ENCODE measurements around the gene SP1.

SP1 gene

DNA sequence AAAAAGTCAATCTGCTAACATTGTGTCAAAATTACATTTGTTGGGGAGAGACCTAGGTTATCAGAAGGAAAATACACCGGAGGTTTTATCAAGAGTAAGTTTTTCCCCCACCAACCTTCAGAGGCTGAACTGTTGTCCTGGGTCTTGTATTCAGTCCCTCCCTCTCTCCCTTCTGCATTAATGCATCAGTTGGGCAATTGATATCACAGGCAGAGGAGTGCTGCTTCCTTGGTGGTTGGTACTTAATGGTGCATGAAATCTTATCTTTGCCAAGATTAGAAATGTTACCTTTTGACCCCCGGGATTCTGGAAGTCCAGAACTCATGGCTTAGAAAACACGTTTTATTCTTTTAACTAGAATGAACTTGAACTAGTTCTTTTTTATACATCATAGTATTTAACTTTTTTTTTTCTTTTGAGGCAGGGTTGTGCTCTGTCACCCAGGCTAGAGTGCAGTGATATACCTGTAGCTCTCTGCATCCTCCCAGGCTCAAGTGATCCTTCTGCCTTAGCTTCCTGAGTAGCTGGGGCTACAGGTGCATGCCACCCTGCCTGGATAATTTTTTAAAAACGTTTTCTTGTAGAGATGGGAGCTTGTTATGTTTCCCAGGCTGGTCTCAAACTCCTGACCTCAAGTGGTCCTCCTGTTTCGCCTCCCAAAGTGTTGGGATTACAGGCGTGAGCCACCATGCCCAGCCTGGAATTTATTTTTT lies 76.8 kb downstream of the SP1 start:
- no peaks in the 10 kb centered on the region for H3K27me3 ChIP-seq (ENCODE audit: control insufficient read depth in 1 of 2, insufficient read depth in 2 of 2, low read length in 2 of 2)
- peaks cover 20% of the 10 kb centered on the region for H3K4me1 ChIP-seq (ENCODE audit: insufficient read depth, low read length)
- H3K9ac ChIP-seq (ENCODE audit: low read length): no peak overlapping the region
- peaks cover 71% of the 10 kb centered on the region for H3K36me3 ChIP-seq (ENCODE audit: insufficient read depth, low read length)
- H3K9me3 ChIP-seq (ENCODE audit: low read length): no peaks in the 10 kb centered on the region
- H3K4me3 ChIP-seq (ENCODE audit: low read depth in 1 of 2, low read length in 2 of 2): no peak overlapping the region
- no peak overlapping the region for H3K27ac ChIP-seq (ENCODE audit: low read depth, low read length)

DNA sequence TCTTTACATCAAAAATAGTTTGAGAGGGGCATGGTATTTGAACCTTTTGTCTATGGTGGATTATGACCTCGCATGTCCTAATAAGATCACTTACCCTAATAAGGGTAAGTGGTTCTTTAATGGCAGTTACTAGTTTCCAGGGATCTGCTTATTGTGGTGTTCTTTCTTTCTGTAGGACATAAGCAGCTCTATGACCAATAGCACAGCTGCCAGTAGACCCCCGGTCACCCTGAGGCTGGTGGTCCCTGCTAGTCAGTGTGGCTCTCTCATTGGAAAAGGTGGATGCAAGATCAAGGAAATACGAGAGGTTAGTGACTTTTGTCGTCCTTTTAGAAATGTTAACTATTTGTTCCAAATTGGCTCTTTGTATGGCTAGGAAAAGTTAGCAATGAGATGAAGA lies 79.1 kb downstream of the SP1 start:
- H3K9me3 ChIP-seq (ENCODE audit: low read length): no peaks in the 10 kb centered on the region
- H3K27me3 ChIP-seq (ENCODE audit: control insufficient read depth in 1 of 2, insufficient read depth in 2 of 2, low read length in 2 of 2): no peaks in the 10 kb centered on the region
- H3K9ac ChIP-seq (ENCODE audit: low read length): no peak overlapping the region
- no peak overlapping the region for H3K4me3 ChIP-seq (ENCODE audit: low read depth in 1 of 2, low read length in 2 of 2)
- H3K27ac ChIP-seq (ENCODE audit: low read depth, low read length): no peak overlapping the region
- peaks cover 93% of the 10 kb centered on the region for H3K36me3 ChIP-seq (ENCODE audit: insufficient read depth, low read length)
- peaks cover 7% of the 10 kb centered on the region for H3K4me1 ChIP-seq (ENCODE audit: insufficient read depth, low read length)

DNA sequence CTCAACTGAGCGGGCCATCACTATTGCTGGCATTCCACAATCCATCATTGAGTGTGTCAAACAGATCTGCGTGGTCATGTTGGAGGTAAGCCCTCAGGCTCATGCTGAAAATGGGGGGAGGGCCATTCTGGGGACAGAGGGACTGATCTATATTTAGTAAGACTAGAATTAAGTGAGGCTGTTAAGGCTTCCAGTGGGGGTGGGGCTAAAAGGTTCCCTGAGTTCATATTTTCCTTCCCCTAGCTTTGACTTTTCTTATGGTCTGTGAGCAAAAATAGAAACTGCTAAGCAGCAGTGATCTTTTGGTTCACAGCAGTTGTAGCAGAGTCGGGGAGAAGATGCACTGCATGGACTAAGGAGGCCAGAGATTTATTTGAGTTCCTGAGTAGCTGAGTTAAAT lies 81.1 kb downstream of the SP1 start:
- no peaks in the 10 kb centered on the region for H3K4me1 ChIP-seq (ENCODE audit: insufficient read depth, low read length)
- no peak overlapping the region for H3K27ac ChIP-seq (ENCODE audit: low read depth, low read length)
- no peaks in the 10 kb centered on the region for H3K9me3 ChIP-seq (ENCODE audit: low read length)
- peaks cover 94% of the 10 kb centered on the region for H3K36me3 ChIP-seq (ENCODE audit: insufficient read depth, low read length)
- no peak overlapping the region for H3K4me3 ChIP-seq (ENCODE audit: low read depth in 1 of 2, low read length in 2 of 2)
- H3K9ac ChIP-seq (ENCODE audit: low read length): no peak overlapping the region
- no peaks in the 10 kb centered on the region for H3K27me3 ChIP-seq (ENCODE audit: control insufficient read depth in 1 of 2, insufficient read depth in 2 of 2, low read length in 2 of 2)

DNA sequence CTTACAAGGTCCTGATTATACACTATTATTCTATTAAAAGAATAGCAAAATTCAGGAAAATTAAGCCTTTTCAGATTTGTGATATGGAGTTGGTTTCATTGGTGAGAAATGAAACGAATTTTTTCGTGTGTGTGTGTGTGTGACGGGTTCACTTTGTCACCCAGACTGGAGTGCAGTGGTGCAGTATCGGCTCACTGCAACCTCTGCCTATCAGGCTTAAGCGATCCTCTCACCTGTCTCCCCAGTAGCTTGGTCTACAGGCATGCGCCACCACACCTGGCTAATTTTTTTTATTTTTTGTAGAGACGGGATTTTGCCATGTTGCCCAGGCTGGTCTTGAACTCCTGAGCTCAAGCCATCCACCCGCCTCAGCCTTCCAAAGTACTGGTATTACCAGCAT lies 81.6 kb downstream of the SP1 start:
- H3K4me3 ChIP-seq (ENCODE audit: low read depth in 1 of 2, low read length in 2 of 2): no peak overlapping the region

GRCh38 chr12:53462935-53463334 lies 83.0 kb downstream of the SP1 start:
- Histone ChIP-seq H3K9ac (ENCODE audit: low read length) (no peak overlapping the region), H3K4me1 (ENCODE audit: insufficient read depth, low read length) (no peaks in the 10 kb centered on the region), H3K27ac (ENCODE audit: low read depth, low read length) (no peak overlapping the region), H3K27me3 (ENCODE audit: control insufficient read depth in 1 of 2, insufficient read depth in 2 of 2, low read length in 2 of 2) (no peaks in the 10 kb centered on the region), H3K36me3 (ENCODE audit: insufficient read depth, low read length) (peaks cover 96% of the 10 kb centered on the region), H3K4me3 (ENCODE audit: low read depth in 1 of 2, low read length in 2 of 2) (no peak overlapping the region), H3K9me3 (ENCODE audit: low read length) (no peaks in the 10 kb centered on the region)

More for the DNA sequence above, 81.6 kb downstream of the SP1 start:
- Histone ChIP-seq H3K36me3 (ENCODE audit: insufficient read depth, low read length) (peaks cover 94% of the 10 kb centered on the region), H3K27ac (ENCODE audit: low read depth, low read length) (no peak overlapping the region), H3K4me1 (ENCODE audit: insufficient read depth, low read length) (no peaks in the 10 kb centered on the region), H3K27me3 (ENCODE audit: control insufficient read depth in 1 of 2, insufficient read depth in 2 of 2, low read length in 2 of 2) (no peaks in the 10 kb centered on the region), H3K9ac (ENCODE audit: low read length) (no peak overlapping the region), H3K9me3 (ENCODE audit: low read length) (no peaks in the 10 kb centered on the region)

DNA sequence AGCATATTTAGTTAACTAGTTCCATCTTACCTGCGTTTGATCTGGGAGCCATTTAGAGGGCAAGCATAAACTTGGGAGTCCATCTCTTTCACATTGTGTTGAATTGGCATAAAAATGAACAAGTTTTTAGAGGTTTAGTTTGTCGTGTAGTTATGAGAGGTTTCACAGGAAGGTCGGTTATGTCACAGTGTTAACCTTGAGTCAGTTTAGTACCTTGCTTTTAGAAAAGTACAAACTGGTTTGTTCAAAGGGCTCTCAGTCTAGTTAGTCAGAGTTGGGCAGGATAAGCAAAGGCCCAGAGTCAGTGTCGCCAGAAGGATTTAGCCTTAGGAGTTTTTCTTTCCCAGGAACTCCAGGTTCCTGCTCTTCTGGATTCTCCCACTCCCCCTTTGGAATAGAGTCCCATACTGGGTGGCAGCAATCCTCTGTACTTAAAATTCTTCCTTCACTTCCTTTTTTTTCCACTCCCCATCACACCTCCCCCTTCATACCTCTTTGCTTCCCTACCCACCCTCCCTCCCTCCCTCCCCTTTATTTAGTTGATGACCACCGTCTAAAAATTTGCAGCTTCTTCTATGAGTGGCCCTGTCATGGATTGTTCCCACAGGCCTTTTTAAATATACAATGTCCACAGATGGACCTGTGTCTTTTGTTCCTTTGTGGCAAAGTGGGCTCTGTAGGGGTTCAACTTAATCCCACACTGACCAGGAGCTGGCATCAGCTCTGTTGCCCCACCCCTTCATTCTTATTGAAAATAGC lies 84.0 kb downstream of the SP1 start:
- Histone ChIP-seq H3K27me3 (ENCODE audit: control insufficient read depth in 1 of 2, insufficient read depth in 2 of 2, low read length in 2 of 2) (no peaks in the 10 kb centered on the region), H3K4me1 (ENCODE audit: insufficient read depth, low read length) (no peaks in the 10 kb centered on the region), H3K27ac (ENCODE audit: low read depth, low read length) (no peak overlapping the region), H3K9ac (ENCODE audit: low read length) (no peak overlapping the region), H3K4me3 (ENCODE audit: low read depth in 1 of 2, low read length in 2 of 2) (no peak overlapping the region), H3K36me3 (ENCODE audit: insufficient read depth, low read length) (peaks cover 99% of the 10 kb centered on the region), H3K9me3 (ENCODE audit: low read length) (no peaks in the 10 kb centered on the region)

- Histone ChIP-seq H3K9me3 (ENCODE audit: low read length) (no peaks in the 10 kb centered on the region), H3K9ac (ENCODE audit: low read length) (no peak overlapping the region), H3K4me1 (ENCODE audit: insufficient read depth, low read length) (no peaks in the 10 kb centered on the region), H3K27me3 (ENCODE audit: control insufficient read depth in 1 of 2, insufficient read depth in 2 of 2, low read length in 2 of 2) (no peaks in the 10 kb centered on the region), H3K4me3 (ENCODE audit: low read depth in 1 of 2, low read length in 2 of 2) (no peak overlapping the region), H3K36me3 (ENCODE audit: insufficient read depth, low read length) (peaks cover 98% of the 10 kb centered on the region), H3K27ac (ENCODE audit: low read depth, low read length) (no peak overlapping the region)
These were observed 84.9 kb downstream of the SP1 start for GRCh38 chr12:53464685-53465418.

- Histone ChIP-seq H3K9ac (ENCODE audit: low read length) (no peak overlapping the region), H3K4me1 (ENCODE audit: insufficient read depth, low read length) (no peaks in the 10 kb centered on the region), H3K36me3 (ENCODE audit: insufficient read depth, low read length) (peaks cover 97% of the 10 kb centered on the region), H3K27ac (ENCODE audit: low read depth, low read length) (no peak overlapping the region), H3K4me3 (ENCODE audit: low read depth in 1 of 2, low read length in 2 of 2) (no peak overlapping the region), H3K27me3 (ENCODE audit: control insufficient read depth in 1 of 2, insufficient read depth in 2 of 2, low read length in 2 of 2) (no peaks in the 10 kb centered on the region), H3K9me3 (ENCODE audit: low read length) (no peaks in the 10 kb centered on the region)
These were observed 85.7 kb downstream of the SP1 start for GRCh38 chr12:53465679-53466078.

Measured in muscle layer of colon (tissue), 2 donors.